DOHH2 (cell line): ENCODE measurements around the gene SHC3.

Source experiments
- H3F3A ChIP-seq: fragments of 200-600 bp; sonication (generic), shearing (Covaris generic); 2 replicates; pipeline ENCODE4 v1.6.0; 2016; ENCODE audit warnings: antibody characterized with exemption, mild to moderate bottlenecking; ENCODE audit not compliant: control insufficient read depth, insufficient read depth
- H3K27ac ChIP-seq: fragments of 200-600 bp; sonication (generic); 2 replicates; pipeline ENCODE4 v1.5.1; 2014; ENCODE audit warnings: low read depth, mild to moderate bottlenecking, low read length, moderate library complexity
- H3K27me3 ChIP-seq: fragments of 200-600 bp; sonication (generic); 2 replicates; pipeline ENCODE4 v1.6.1; 2014; ENCODE audit warnings: mild to moderate bottlenecking, low read length, mixed read lengths; ENCODE audit not compliant: control insufficient read depth
- H3K36me3 ChIP-seq: fragments of 200-600 bp; sonication (generic); 2 replicates; pipeline ENCODE4 v1.6.1; 2014; ENCODE audit warnings: mild to moderate bottlenecking, low read length, moderate library complexity, mixed read lengths; ENCODE audit not compliant: control insufficient read depth
- H3K4me1 ChIP-seq: fragments of 200-600 bp; sonication (generic); 2 replicates; pipeline ENCODE4 v1.6.1; 2014; ENCODE audit warnings: mild to moderate bottlenecking, low read length, mixed read lengths; ENCODE audit not compliant: control insufficient read depth
- H3K4me2 ChIP-seq: fragments of 200-600 bp; sonication (generic); 2 replicates; pipeline ENCODE4 v1.6.0; 2014; ENCODE audit warnings: mild to moderate bottlenecking, low read length, moderate library complexity
- H3K4me3 ChIP-seq: fragments of 200-600 bp; sonication (generic); 2 replicates; pipeline ENCODE4 v1.5.1; 2014; ENCODE audit warnings: mild to moderate bottlenecking, low read length, mixed read lengths
- H3K79me2 ChIP-seq: fragments of 200-600 bp; sonication (generic); 2 replicates; pipeline ENCODE4 v1.6.1; 2014; ENCODE audit warnings: mild to moderate bottlenecking, low read length, mixed read lengths; ENCODE audit not compliant: control insufficient read depth
- H3K9me2 ChIP-seq: fragments of 200-600 bp; sonication (generic); replicated peaks from 2 replicates; pipeline ENCODE4 v1.6.1; 2014; ENCODE audit warnings: mild to moderate bottlenecking, low read length, mixed read lengths; ENCODE audit not compliant: control insufficient read depth
- H3K9me3 ChIP-seq: fragments of 200-600 bp; sonication (generic); 2 replicates; pipeline ENCODE4 v1.6.1; 2014; ENCODE audit warnings: antibody characterized with exemption, low read length, mixed read lengths; ENCODE audit not compliant: control insufficient read depth, insufficient read depth
- H4K20me1 ChIP-seq: fragments of 200-600 bp; sonication (generic); 2 replicates; pipeline ENCODE4 v1.6.0; 2014; ENCODE audit warnings: low read depth, mild to moderate bottlenecking, antibody characterized with exemption, low read length, moderate library complexity; ENCODE audit not compliant: control insufficient read depth, insufficient read depth
- EZH2phosphoT487 ChIP-seq: fragments of 200-600 bp; sonication (generic); IDR thresholded peaks from 2 replicates; pipeline ENCODE4 v1.6.1; 2017; ENCODE audit warnings: borderline replicate concordance, mild to moderate bottlenecking, antibody characterized with exemption, low read length, moderate library complexity, mixed read lengths
- TF ChIP-seq, protein P1 (sequence below): fragments of 200-600 bp; sonication (generic); IDR thresholded peaks from one replicate; pipeline ENCODE4 v1.5.1; 2014; ENCODE audit warnings: antibody characterized with exemption, mild to moderate bottlenecking, low read depth, low read length; ENCODE audit not compliant: poor library complexity, severe bottlenecking

SHC3 gene

DNA sequence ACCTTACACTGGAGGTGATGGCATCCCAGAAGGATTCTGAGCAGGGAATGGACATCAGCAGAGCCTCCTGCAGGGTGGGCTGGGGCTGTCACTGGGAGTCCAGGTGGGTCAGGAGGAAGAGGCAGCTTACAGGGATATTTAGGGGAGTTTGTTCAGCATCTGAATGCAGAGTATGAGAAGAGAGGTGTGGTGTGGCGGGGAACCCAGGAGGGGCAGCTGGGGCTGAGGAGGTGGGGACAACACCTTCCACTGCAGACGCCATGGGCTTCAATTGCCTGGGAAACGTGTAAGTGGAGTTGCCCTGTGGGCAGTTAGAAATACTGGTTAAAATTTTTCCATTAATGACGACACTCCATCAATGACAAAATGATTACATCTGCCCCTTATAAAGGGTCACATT lies 153.9 kb downstream of the SHC3 start:
- Histone ChIP-seq H3K27ac (no peak overlapping the region), H4K20me1 (no peaks in the 10 kb centered on the region), H3K27me3 (no peaks in the 10 kb centered on the region), H3K4me2 (no peak overlapping the region), H3K4me1 (no peaks in the 10 kb centered on the region), H3F3A (no peaks in the 10 kb centered on the region), H3K4me3 (no peak overlapping the region), H3K79me2 (no peaks in the 10 kb centered on the region), H3K36me3 (no peaks in the 10 kb centered on the region), H3K9me2 (no peaks in the 10 kb centered on the region), H3K9me3 (no peaks in the 10 kb centered on the region)
- TF ChIP-seq EZH2phosphoT487: no peak
- TF ChIP-seq, protein P1, sequence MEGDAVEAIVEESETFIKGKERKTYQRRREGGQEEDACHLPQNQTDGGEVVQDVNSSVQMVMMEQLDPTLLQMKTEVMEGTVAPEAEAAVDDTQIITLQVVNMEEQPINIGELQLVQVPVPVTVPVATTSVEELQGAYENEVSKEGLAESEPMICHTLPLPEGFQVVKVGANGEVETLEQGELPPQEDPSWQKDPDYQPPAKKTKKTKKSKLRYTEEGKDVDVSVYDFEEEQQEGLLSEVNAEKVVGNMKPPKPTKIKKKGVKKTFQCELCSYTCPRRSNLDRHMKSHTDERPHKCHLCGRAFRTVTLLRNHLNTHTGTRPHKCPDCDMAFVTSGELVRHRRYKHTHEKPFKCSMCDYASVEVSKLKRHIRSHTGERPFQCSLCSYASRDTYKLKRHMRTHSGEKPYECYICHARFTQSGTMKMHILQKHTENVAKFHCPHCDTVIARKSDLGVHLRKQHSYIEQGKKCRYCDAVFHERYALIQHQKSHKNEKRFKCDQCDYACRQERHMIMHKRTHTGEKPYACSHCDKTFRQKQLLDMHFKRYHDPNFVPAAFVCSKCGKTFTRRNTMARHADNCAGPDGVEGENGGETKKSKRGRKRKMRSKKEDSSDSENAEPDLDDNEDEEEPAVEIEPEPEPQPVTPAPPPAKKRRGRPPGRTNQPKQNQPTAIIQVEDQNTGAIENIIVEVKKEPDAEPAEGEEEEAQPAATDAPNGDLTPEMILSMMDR: no peak

DNA sequence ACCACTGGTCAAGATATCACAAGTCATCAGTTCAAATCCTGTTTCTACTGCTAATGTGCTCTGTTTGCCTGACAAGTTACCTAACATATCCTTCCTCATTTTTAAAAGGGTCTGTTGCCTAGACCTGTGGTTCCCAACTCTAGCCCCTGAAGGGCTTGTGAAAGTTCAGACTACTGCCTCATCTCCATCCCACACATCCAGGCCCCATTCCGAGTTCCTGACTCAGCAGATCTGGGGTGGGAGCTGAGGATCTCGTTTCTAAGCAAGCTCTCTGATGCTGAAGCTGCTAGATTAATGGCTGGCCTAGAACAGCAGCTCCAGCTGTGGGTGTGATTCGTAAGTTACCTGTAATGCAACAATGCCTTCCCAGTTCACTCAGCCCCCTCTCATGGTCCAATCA lies 154.9 kb downstream of the SHC3 start:
- H3K4me1 ChIP-seq: no peaks in the 10 kb centered on the region
- H4K20me1 ChIP-seq: no peaks in the 10 kb centered on the region
- H3K4me3 ChIP-seq: no peak overlapping the region
- H3K4me2 ChIP-seq: no peak overlapping the region
- no peaks in the 10 kb centered on the region for H3K27me3 ChIP-seq
- H3F3A ChIP-seq: no peaks in the 10 kb centered on the region
- TF ChIP-seq EZH2phosphoT487: no peak
- TF ChIP-seq, protein P1: no peak
- H3K9me2 ChIP-seq: no peaks in the 10 kb centered on the region
- H3K36me3 ChIP-seq: no peaks in the 10 kb centered on the region
- no peak overlapping the region for H3K27ac ChIP-seq
- no peaks in the 10 kb centered on the region for H3K79me2 ChIP-seq
- H3K9me3 ChIP-seq: no peaks in the 10 kb centered on the region

DNA sequence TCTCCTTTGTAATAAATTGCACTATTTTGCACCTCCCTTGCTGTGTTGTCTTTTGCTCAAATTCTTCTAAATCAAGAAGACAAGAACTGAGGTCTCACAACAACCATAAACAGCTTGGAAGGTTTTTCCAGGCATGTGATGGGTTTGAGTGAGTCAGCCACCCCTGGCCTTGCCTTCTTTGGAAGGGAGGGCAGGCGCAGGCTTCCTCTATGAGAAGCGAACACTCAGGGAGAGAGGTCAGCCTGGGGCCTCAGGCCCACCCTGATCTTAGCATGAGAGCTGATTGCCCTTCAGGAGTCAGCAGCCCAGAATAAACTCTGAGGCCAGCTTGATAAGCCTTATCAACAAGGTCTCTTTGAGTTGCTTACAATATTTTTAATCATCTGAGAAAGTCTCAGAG lies 155.7 kb downstream of the SHC3 start:
- no peak overlapping the region for H3K4me2 ChIP-seq
- TF ChIP-seq EZH2phosphoT487: no peak
- TF ChIP-seq, protein P1: no peak
- no peak overlapping the region for H3K4me3 ChIP-seq

More for the DNA sequence above, 155.7 kb downstream of the SHC3 start:
- no peaks in the 10 kb centered on the region for H4K20me1 ChIP-seq
- no peaks in the 10 kb centered on the region for H3F3A ChIP-seq
- H3K9me3 ChIP-seq: no peaks in the 10 kb centered on the region
- no peak overlapping the region for H3K27ac ChIP-seq
- H3K4me1 ChIP-seq: no peaks in the 10 kb centered on the region
- no peaks in the 10 kb centered on the region for H3K79me2 ChIP-seq
- H3K27me3 ChIP-seq: no peaks in the 10 kb centered on the region
- no peaks in the 10 kb centered on the region for H3K9me2 ChIP-seq
- H3K36me3 ChIP-seq: no peaks in the 10 kb centered on the region
